GM12878 (cell line): Measurements from ENCODE around the gene RBSN.

Source experiments
- BCL11A ChIP-seq: IDR thresholded peaks from 2 replicates; pipeline ENCODE4 v1.6.1; 2011; ENCODE audit warnings: low read depth, low read length
- CEBPZ ChIP-seq: fragments of 150-350 bp; IDR thresholded peaks from 2 replicates; pipeline ENCODE4 v1.6.1; 2016; ENCODE audit warnings: low read depth, low read length
- CTCF ChIP-seq, 3 experiments: IDR thresholded peaks in 2 of 3; conservative IDR thresholded peaks in 1 of 3; 2 replicates each; pipeline ENCODE4 v1.5.1; 2011; ENCODE audit warnings: low read depth in 3 of 3, low read length in 3 of 3, mild to moderate bottlenecking in 3 of 3, control low read depth in 2 of 3, moderate library complexity in 2 of 3, inconsistent platforms in 1 of 3, mixed read lengths in 1 of 3; ENCODE audit not compliant: control insufficient read depth in 2 of 3, insufficient read depth in 1 of 3; ENCODE audit errors: extremely low read depth in 1 of 3
- FOS ChIP-seq: IDR thresholded peaks from 3 replicates; pipeline ENCODE4 v1.6.1; 2011; ENCODE audit warnings: borderline replicate concordance; ENCODE audit not compliant: insufficient read length; ENCODE audit errors: extremely low read depth
- NKRF ChIP-seq: fragments of 450-650 bp; conservative IDR thresholded peaks from 2 replicates; pipeline ENCODE4 v1.6.1; 2017; ENCODE audit warnings: mild to moderate bottlenecking, moderate library complexity
- NR2F1 ChIP-seq: fragments of 450-650 bp; conservative IDR thresholded peaks from 2 replicates; pipeline ENCODE4 v1.6.1; 2017; ENCODE audit warnings: mild to moderate bottlenecking
- PAX8 ChIP-seq: fragments of 450-650 bp; IDR thresholded peaks from 2 replicates; pipeline ENCODE4 v1.6.1; 2017; ENCODE audit warnings: mild to moderate bottlenecking, moderate library complexity
- PBX3 ChIP-seq: IDR thresholded peaks from 2 replicates; pipeline ENCODE4 v1.6.1; 2011; ENCODE audit warnings: mild to moderate bottlenecking, low read depth, low read length, moderate library complexity; ENCODE audit not compliant: insufficient replicate concordance
- POLR2A ChIP-seq: IDR thresholded peaks from 2 replicates; pipeline ENCODE4 v1.6.1; 2011; ENCODE audit warnings: low read depth, mild to moderate bottlenecking, low read length
- POLR2AphosphoS2 ChIP-seq: IDR thresholded peaks from 2 replicates; pipeline ENCODE4 v1.6.1; 2011; ENCODE audit warnings: low read depth, mild to moderate bottlenecking, low read length, improper control_type of control experiment, moderate library complexity
- RAD21 ChIP-seq: IDR thresholded peaks from 2 replicates; pipeline ENCODE4 v1.6.1; 2011; ENCODE audit warnings: mild to moderate bottlenecking, low read depth, low read length, moderate library complexity; ENCODE audit not compliant: insufficient read depth
- SIX5 ChIP-seq: IDR thresholded peaks from 2 replicates; pipeline ENCODE4 v1.6.1; 2011; ENCODE audit warnings: mild to moderate bottlenecking, low read depth, low read length, moderate library complexity; ENCODE audit not compliant: severe bottlenecking
- USF1 ChIP-seq: IDR thresholded peaks from 2 replicates; pipeline ENCODE4 v1.6.1; 2011; ENCODE audit warnings: borderline replicate concordance, low read depth, mild to moderate bottlenecking, moderate library complexity, mixed read lengths, low read length; ENCODE audit not compliant: insufficient read depth; ENCODE audit errors: extremely low read length

GRCh38 chr3:15023719-15024118, 75.2 kb downstream of the RBSN start:
- TF ChIP-seq BCL11A (no peak), PBX3 (no peak), NKRF (no peak), CTCF (IDR thresholded peaks at IDR 0.05 in 2 of 3, conservative IDR thresholded peaks at IDR 0.05 in 1 of 3; ENCODE audit: control insufficient read depth in 2 of 3, extremely low read depth in 1 of 3, insufficient read depth in 1 of 3, low read depth in 3 of 3, low read length in 3 of 3) (no peak), RAD21 (no peak), CEBPZ (no peak), FOS (no peak), SIX5 (no peak), POLR2A (no peak), PAX8 (no peak), NR2F1 (no peak), POLR2AphosphoS2 (no peak), USF1 (no peak)
